ENCODE results near the gene ARHGEF28.

The ARHGEF28 gene

DNA sequence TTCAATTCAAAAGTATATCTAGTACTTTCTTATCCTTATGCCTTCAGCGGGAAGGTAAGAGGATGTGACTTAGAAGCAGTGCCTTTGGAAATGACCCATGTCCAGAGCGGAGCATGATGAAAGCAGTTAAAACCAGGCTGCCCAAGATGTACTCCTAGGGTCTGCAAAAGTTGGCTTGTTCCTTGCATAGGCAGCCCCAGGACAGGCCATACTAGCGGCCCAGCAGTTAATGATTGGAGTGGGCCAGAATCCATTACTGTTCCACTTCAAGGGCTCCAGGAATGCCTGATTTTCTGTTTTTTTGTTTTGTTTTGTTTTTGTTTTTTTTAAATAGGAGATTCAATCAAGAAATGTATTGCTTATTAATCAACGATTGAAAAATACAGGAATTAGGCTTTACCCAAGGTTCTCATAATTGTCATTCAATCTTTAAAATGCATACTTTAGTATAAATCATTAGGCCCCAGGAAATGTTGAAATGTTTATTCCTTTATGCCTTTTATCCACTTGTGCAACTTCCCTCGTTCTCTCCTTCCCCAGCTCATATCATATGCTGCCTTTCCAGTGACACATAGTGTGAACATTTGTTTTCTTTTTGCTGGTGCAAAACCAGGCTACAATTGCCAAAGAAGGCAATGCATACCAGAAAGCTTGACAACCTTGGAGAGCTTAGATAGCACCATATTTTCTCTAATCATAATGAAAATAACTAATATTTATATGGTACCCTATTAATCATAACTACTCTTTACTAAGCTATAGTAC, 190.8 kb downstream of the ARHGEF28 start:
- peak; percentile 85 for DNase-seq (ENCODE audit: low read depth)

DNA sequence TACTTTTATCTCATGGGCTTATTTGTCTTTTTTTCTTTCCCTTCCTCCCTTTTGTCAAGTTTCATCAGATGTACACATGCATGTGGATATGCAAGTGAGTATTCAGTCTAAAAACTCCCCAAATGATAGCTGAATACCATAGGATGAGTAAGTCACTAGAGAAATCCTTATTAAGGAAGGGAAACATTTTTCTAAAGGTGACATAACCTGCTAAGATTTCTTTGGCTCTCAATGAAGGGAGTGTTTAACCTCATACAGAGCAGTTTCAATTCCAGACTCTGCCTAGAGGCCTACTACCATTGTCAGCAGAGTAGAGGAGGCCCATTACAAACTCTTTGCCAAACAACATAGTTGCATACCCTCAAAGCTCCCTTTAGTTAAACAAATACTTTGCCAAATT, 192.4 kb downstream of the ARHGEF28 start:
- peak; percentile 66 for DNase-seq (ENCODE audit: low read depth)

DNA sequence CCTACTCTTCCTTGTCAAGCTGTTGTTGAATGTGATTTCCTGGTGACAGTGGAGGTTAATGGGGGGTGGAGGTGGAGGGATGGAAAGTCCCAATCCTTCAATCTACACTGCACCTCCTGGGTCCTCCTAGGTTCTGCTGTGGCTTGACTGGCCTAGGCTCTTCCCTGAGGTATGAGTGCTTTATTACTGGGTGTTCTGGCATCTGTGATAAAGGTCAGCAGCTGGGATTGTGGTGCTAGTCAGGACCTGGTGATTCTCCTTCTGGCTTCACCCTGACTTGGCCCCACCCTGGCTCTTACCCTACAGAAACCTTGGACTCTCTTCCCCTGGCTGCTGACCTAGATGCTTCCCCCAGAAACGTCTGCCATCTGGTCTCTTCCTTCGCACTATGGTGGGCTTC, 194.3 kb downstream of the ARHGEF28 start:
- no peak for DNase-seq (ENCODE audit: low read depth)

DNA sequence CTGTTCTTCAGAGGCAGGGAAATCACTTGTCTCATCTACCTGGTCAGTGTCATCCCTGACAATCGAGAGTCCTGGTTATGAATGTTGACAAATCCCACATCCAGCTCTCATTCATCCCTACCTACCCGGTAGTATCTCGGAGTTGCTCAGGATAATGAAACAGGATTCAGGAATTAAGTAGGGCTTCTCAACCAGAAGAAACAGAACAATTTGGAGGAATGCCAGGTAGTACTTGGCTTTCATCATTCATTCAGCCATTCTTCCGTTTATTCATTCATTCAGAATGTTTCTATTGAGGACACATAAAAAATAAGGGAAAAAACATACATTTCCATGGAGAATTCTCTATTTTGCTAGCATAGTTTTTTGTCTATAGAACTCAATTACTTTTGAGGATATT, 195.0 kb downstream of the ARHGEF28 start:
- no peak for DNase-seq (ENCODE audit: low read depth)

DNA sequence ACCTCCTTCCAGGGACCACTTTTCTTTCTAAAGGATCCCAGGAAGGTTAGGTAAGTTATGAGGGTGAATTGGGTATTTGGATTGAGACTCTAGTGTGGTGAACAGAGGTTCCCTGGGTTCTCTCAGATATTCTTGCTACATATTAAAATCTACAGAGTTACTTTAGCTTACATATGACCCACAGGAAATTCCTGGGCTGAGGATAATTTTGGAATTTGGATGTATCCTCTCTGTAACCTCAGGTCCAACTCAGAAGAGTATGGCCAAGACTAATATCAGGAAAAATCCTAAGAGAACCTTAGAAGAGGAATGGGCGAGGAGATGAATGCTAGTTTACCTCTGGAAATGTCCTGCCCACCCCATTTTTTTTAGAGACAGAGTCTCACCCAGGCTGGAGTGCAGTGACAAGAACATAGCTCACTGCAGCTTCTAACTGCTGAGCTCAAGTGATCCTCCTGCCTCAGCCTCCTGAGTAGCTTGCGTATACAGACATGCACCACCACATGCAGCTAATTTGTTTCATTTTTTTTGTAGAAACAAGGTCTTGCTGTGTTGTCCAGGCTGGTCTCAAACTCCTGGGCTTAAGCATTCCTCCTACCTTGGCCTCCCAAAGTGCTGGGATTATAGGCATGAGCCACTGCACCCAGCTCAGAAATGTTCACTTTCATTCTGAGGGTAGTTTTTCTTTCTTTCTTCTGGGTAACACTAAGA, 196.4 kb downstream of the ARHGEF28 start:
- no peak for DNase-seq (ENCODE audit: low read depth)

DNA sequence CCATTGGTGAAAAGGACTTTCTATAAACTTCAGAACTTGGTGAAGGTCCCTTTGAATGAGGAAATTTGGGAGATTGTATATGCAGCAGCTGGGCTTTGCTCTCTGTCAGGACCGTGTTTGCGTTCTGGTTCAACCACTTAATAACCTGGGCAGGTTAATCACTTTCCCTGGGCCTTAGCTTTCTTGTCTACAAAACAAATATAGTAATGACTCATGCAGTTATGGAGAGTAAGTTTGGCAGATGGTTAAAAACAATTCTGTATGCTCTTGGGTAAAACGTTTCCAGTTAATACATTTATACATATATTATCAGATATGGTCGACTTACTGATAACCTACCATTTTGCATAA, 197.0 kb downstream of the ARHGEF28 start:
- DNase-seq (ENCODE audit: low read depth): no peak

DNA sequence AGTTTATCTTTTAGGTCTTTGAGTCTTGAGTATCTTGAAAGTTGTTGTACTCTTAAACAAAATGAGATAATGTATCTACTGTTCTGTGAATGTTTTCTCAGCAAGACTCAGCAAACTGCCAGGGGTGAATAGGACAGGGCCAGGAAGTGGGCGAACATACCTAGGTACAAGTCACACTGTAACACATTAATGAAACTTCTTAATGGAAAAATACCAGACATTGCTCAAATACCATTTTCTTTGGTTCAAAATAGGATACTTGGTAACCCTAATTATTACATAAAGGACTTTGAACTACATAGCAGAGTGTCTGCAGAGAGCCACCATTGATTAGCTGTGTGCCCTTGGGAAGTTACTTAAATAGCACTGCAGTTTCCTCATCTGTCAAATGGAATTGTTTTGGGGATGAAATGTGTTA, 197.5 kb downstream of the ARHGEF28 start:
- DNase-seq (ENCODE audit: low read depth): peak; percentile 75

DNA sequence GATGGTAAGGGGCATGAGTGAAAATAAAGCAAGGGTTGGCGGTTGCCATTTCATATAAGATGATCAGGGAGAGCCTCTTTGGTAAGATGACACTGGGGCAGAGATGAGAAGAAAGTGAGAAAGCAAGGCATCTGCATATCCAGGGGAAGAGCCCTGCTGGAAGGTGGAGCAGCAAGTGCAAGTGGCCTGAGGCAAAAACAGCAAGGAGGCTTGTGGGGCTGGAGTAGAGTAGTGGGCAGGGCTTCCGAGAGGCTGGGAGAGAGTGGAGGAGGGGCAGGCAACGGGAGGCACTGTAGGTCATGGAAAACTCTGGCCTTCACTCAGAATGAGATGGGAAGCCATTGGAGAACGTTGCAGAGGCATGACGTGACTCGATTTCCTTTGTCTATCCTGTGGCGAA, 199.2 kb downstream of the ARHGEF28 start:
- DNase-seq (ENCODE audit: low read depth): no peak

DNA sequence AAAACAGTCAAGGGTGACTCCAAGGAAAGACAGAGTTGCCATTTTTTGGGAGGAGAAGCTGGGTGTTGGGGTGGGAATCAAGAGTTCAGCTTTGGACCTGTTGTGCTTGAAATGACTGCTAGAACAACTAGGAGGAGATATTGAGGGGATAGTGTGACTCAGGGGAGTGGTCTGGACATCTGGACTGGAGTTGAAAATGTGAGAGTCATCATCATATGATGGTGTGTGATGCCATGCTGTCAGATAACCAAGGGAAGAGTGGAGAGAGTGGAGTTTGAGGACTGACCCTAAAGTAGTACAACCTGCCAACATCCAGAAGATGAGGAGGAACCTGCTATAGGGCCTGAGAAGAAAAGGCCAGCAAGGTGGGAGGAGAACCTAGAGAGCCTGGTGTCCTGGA, 199.7 kb downstream of the ARHGEF28 start:
- DNase-seq (ENCODE audit: low read depth): no peak

DNA sequence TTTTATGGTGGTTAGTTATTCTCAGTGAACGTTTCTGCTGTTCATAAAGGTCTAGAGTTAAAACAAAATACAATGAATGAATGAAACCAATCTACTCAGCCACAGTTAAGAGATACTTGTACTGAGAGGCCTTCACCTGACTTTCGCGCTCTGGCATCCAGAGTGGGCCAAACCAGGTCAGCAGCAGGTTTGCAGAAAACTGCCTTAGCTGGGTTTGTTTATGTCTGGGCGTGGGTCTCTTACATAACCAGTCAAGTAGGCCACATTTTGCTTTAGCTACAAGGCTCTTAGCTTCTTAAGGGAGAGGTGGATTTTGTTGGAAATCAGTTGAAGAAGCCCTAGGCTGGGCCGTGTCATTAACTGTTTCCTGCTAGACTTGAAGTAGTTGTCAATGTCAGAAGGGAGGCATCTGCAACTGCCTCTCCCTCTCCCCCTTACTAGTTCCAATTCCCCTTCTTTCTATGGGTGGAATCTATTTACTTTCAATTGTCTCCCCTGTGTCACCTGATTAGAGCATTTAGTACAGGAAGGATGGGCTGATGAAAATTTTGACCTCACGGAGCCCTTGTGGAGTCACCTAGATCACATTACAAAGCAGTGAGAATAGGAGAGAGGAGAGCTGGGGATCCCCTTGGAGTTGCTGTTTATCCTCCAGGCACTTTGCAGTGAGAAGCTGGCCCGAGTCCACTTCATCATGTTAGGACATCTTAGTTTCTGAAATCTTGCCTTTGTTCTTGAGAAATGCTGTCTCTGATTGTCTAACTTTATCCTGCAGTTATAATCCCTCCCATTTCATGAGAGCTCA, 200.5 kb downstream of the ARHGEF28 start:
- DNase-seq (ENCODE audit: low read depth): peak; percentile 74

DNA sequence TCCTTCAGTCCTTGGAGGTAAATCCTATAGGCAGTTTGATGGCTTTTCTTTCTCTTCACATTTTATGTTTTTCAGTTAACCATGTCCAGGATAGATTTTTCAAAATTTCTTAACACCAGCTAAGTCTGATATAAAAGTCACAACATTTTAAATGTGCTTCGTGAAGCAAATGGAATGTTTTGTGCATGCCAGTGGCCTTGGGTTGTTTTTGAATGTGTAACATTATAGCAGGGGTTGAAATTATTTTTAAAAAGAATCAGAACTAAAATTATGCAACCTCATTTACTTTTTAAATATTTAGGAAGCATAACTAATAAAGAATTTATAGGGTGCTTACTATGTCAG, 201.1 kb downstream of the ARHGEF28 start:
- DNase-seq (ENCODE audit: low read depth): no peak

DNA sequence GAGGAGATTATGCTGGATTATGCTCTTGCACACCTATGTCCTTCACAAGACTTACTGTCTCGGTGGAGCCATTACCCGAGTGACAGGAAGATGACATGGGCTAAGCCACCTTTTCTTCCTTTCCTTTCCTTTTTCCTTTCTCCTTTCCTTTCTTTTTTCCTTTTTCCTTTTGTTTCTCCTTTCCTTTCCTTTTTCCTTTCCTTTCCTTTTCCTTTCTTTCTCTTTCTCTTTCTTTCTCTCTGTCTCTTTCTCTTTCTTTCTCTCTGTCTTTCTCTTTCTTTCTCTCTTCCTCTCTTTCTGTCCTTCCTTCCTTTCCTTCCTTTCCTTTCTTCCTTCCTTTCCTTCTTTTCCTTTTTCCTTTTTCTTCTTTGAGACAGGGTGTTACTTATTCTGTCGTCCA, 202.5 kb downstream of the ARHGEF28 start:
- no peak for DNase-seq (ENCODE audit: low read depth)

DNA sequence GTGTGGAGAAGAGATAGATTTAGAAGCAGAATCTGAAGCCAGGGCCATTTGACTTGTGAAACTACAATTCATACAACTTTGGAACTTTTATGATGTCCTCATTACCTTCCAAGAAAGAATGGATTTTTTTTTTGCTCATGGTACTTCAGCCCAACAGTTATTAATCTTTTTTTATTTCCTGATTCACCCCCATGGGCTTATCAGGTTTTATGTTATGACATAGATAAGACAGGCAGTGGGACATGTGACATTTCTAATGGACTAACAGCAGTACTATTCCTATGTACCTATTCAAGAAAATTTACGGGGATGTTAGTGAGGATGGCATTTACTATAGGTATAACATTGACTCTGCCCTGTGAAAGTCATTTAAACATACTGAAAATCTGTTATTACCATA, 204.7 kb downstream of the ARHGEF28 start:
- no peak for DNase-seq (ENCODE audit: low read depth)

DNA sequence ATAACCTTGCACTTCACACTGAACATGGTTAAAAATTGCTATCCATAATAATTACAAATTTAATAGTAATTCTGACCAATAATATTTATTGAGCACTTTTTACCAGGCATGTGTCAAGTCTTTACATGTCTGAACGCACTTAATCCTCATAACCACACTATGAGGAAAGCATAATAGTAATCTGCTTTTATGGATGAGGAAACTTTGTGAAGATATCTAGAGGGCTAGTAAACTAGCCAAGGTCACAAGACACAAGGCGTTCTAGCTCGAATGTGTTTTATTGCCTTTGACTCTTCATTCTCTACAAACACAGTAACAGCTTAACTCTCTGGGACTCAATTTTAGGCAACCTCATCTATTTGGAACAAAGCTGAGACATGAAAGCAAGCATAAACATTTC, 205.1 kb downstream of the ARHGEF28 start:
- no peak for DNase-seq (ENCODE audit: low read depth)

DNA sequence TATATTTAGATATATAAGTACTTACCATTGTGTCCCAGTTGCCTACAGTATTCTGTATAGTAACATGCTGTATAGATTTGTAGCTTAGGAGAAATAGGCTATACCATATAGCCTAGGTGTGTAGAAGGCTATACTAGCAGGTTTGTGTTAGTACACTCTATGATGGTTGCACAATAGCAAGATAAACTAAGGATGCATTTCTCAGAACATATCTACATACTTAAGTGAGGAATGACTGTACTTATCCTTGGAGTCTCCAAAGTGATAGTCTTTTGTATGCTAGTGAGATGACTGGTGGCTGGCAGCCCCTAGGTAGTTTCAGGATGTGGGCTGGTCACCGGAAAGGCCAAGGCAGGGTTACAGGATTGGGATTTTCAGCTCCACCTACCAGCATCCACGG, 208.7 kb downstream of the ARHGEF28 start:
- no peak for DNase-seq (ENCODE audit: low read depth)

DNA sequence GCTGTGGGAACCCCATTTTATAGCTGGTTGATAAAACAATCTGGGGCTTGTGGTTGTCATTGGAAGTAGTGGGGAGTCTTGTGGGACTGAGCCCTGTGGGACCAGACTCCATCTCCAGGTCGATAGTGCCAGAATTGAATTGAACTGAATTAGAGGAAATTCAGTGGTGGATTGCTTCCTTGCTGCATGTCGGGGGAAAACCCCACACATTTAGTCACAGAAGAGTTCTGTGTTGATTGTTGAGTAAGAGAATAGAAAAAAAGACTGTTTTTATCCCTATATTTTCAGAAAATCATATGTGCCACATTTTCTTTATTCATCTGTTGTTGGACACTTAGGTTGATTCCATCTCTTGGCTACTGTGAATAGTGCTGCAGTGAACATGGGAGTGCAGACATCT, 209.7 kb downstream of the ARHGEF28 start:
- no peak for DNase-seq (ENCODE audit: low read depth)

DNA sequence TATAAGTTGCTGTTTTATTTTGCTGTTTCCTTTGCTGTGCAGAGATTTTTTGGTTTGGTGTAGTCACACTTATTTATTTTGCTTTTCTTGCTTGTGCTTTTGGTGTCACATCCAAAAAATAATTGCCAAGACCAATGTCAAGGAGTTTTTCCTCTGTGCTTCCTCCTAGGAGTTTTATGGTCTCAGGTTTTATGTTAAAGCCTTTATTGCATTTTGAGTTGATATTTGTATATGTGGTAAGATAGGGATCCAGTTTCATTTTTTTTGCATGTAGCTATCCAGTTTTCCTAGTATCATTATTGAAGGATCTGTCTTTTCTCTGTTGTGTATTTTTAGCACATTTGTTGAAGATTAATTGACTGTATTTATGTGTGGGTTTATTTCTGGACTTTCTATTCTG, 210.6 kb downstream of the ARHGEF28 start:
- DNase-seq (ENCODE audit: low read depth): no peak

DNA sequence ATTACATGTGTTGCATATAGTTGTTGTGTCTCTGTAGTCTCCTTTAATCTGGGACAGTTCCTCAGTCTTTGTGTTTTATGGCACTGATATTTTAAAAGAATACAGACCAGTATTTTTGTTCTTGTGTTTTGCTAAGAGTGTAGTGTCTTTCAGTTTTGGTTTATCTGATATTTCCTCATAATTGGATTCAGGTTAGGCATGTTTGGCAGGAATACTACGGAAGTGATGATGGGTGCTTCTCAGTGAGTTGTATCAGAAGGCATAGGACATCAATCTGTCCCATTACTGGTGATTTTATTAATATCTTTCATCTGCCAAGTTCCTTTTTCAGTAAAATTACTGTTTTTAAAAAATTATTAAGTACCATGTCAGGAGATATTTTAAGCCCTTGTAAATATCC, 212.9 kb downstream of the ARHGEF28 start:
- DNase-seq (ENCODE audit: low read depth): no peak

DNA sequence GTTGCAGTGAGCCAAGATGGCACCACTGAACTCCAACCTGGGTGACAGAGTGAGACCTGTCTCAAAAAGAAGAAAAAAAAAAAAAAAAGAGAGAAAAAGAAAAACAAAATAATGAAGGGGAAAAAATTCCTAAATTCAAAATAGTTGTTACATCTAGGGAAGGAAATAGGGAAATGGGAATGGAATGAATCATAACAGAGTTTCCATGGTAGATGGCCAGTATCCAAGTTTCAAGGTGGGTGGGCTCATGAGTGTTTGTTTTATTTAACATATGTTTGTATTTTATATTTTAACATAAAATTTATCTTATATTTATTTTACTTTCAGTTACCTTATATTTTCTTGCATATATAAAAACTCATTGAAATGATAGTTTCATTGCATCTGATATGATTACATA, 215.6 kb downstream of the ARHGEF28 start:
- no peak for DNase-seq (ENCODE audit: low read depth)

DNA sequence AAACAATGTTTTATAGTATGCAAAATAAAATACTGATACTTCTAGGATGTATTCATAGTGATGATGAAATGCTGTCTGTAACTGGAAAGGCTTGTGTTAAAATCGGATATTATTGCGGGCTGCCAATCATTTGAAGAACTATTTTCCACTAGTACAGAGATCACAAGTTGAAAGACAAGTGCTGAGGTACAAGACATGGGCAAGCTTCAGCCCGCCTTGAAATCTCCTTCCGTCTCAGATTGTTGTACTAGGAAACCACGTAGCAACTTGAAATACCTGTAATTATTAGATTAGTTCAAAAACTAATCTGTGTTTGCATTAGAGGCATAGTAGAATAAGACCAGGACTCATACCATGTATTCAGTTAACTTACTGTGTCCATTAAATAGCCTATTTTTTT, 218.2 kb downstream of the ARHGEF28 start:
- DNase-seq (ENCODE audit: low read depth): no peak

DNA sequence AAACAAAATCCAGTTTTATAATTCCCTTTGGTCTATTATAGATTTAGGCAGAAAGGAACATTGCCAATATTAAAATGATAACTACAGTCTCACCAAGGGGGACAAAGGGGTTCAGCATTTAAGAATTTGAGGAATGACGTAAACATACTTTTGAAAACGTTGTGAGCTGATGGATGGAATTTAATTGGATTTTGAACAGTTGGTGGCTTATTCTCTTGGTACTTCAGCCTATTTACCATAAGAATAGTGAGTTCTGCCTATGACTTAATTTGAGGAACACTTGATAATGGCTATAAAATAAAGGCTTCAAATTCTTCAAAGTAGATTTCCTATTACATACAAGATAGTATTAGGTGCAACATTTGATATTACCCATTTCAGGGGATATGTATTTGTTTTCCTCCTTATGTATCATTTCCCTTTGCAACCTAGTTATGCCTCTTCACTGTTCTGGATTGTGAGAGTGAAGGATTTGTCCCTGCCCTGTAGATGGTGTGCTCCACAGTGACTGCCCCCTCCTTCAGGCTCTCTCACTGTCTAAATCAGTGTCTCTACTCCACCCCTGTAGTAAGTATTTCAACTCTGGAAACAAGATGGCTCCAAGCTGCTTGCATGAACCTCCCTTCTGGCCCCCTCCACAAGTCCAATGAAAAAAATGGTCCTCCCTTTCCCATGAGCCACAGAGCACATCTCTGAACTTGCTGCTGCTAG, 225.6 kb downstream of the ARHGEF28 start:
- DNase-seq (ENCODE audit: low read depth): no peak

DNA sequence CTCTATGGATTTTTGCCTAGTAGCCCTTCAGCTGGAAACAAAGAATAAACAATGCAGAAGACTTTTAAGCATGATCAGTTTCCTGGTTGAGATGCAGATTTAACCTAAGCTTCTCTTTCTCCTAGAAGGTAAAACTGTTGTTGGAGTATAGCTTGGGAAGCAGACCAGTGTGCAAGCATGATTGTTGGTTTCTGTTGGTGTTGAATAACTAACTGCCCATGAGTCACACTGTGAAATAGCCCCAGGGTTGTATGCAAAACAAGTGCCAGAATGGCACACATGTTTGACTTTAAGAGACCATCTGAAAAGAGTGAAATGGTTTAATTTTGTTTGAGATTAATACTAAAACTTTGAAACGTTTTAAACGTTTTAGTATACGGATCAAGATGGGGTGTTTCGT, 227.1 kb downstream of the ARHGEF28 start:
- DNase-seq (ENCODE audit: low read depth): no peak

DNA sequence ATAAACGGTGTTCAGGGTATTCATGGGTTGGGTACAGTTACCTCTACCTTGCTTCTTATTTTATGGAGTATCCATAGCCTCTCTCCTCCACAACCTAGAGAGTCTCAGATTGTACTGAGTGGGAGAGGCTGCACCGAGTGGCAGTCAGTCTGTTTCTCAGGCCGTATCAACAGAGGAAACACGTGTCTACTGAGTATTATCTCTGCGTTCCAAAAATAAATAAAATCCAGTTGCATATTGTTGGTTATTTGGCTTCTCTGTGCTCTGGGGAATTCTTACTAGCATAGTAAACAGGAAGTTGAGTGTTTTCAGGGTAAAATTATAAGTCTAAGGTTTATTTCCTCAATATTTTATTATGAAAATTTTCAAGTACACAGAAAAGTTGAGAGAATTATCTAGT, 231.0 kb downstream of the ARHGEF28 start:
- no peak for DNase-seq (ENCODE audit: low read depth)
